IPS-18c (cell line): ENCODE results near the gene CTNNA2.
"Not testable (repeated sequence)": the region's sequence is repeated elsewhere in the genome, so short reads cannot be mapped to it uniquely, and the experiment has no call there.

Experiments
- H3K4me3 ChIP-seq: 2 replicates; pipeline ENCODE4 v1.7.0; 2013; ENCODE audit warnings: low read depth, mild to moderate bottlenecking, low read length, moderate library complexity; ENCODE audit not compliant: insufficient read depth
- H3K9me3 ChIP-seq: one replicate; pipeline ENCODE4 v1.6.1; 2013; ENCODE audit warnings: mild to moderate bottlenecking, low read length, moderate library complexity; ENCODE audit not compliant: control insufficient read depth, insufficient read depth

The CTNNA2 gene

DNA sequence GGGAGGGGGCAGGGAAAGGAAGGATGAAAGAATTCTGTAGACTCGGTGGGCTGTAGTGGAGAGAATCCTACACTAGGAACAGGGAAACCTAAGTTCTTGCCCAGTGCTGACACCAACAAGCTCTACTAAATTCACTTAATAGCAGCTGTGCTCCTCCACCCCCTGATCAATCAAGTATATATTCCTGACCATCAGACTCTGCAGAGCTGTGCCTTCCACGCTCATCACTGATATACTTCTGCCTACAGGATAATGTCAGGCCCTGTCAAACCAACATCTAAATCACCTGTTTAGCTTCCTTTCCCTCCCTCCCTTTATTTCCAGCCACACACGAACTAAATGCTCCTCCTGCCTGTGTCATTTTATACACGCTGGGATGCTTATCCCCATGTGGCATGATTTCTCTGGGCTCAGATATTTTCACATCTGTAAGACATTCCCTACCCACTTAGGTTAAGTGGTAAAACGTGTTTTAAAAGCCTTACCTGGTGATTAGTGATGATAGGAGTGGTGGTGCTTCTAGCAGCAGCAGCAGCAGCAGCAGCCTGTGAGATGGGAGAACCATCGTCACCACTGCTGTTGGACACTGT is 489.8 kb downstream of the CTNNA2 start:
- Histone ChIP-seq H3K9me3 (no peaks in the 10 kb centered on the region), H3K4me3 (no peak overlapping the region)

DNA sequence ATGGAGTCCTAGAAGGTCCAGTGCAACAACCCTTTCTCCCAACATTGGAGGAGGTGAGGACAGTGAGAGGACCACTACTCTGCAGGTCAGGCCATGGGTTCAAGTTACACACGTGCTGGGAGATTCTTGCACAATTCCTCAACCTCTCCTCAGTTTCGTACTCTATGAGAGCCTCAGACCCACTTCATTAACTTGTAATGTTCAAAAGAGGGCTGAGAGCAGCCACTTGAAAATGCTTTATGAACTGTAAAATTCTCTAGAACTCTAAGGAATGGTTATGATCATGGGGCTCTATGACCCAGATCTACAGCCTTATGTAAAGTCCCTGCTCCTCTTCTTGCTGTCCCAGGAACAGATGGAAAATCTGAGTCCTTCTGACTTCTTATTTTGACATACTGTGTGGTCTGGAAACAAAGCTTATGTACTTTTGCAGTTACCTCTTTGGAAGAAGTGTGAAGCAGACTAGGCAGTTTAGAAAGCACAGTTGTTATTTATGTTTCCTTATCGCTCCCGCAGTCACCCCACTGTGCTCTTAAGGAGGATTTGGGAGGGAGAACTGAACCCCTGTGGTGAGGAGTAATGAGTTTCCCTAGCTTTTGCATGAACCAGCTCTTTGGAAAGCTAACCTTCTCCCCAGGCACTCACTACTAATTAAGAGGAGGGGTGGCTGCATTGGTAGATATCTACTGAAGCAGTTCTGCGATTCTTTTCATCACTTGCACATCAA is 495.1 kb downstream of the CTNNA2 start:
- Histone ChIP-seq H3K9me3 (no peaks in the 10 kb centered on the region), H3K4me3 (no peak overlapping the region)

DNA sequence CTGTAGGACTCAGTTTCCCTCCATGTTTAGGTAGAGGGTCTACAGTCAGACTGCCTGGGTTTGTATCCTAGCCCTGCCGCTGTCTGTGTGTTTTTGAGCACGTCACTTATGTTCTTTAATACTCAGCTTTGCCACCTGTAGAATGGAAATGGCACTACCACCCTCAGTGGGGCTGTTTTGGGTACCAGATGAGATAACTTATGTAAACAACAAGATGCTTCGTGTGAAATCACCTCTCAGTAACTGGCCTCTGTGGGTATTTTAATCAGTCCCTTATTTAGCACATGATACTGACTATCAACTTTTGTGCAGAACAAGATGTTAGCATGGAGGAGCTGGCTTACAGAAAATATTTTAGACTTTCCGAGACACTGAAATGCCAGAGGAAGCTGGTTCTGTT is 495.7 kb downstream of the CTNNA2 start:
- Histone ChIP-seq H3K9me3 (no peaks in the 10 kb centered on the region), H3K4me3 (no peak overlapping the region)

DNA sequence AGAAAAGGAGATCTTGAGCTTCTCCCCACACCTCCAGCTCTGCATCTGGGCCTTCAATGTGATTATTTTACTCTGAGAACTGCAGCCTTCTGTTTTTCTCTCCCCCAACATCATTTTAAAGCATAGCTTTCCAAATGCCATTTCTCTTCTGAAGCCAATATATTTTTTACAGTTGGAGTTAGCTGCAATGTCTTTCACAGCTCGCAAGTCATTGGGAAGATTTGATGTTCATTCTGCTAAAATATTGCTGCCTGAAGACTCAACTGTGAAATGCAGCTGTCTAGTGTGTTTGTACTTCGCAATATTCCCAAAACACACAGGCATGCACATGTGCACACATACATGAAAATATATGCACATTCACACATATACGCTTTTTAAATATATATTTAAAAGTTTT is 496.4 kb downstream of the CTNNA2 start:
- Histone ChIP-seq H3K9me3 (no peaks in the 10 kb centered on the region), H3K4me3 (no peak overlapping the region)

DNA sequence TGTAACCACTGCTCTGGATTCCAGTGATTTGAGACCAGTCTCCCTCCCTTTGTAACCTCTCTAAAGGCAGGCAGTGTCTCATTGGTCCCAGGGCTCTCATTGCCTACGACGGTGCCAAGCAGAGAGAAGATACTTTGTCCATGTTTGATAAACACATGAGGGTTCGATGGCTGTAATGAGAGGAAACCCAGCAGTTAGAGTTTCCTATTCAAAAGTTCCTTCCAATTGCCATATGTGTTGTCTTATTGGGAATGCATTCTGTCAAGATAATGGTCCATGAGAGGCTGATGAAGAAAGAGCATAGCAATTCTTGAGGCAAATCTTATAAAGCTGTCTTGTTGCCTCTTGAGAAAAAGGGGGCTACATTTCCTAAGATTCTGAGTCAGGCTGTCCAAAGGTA is 499.2 kb downstream of the CTNNA2 start:
- no peak overlapping the region for H3K4me3 ChIP-seq
- no peaks in the 10 kb centered on the region for H3K9me3 ChIP-seq

DNA sequence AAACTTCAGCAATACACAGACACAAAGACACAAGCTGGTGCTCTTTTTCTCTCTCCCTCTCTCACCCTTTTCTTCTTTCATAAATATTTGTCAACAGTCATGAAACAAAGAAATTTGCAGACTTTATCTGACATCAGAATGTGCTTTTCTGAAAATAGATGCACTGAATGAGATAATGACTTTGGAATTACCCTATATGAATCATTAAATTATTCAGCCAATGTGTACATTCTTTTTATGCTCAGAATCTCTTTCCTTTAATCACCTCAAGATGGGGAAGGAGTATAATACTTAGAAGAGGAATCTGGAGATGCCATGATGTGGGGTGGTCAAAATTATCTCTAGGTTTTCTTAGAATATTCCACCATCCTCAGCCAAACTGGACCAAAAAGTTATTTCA is 501.8 kb downstream of the CTNNA2 start:
- H3K4me3 ChIP-seq, result no peak overlapping the region
- H3K9me3 ChIP-seq, result no peaks in the 10 kb centered on the region

DNA sequence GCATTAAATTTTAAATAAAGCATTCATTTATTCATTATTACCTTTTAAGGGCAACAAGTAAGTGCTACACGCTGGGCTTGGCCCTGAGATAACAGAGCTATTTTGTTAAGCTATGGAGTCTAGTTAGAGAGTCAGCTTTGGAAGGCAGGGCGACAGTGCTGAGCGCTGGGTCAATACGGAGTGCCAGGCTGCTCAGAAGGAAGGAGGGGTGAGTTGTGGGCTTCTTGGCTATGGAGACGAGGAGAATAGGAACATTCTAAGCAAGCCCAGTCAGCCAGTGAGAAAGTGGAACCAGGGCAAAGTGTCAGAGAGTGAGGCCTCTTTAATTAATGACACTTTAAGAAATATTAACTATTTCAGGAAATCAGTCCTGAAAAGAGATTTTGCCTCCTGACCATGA is 503.3 kb downstream of the CTNNA2 start:
- Histone ChIP-seq H3K9me3 (no peaks in the 10 kb centered on the region), H3K4me3 (no peak overlapping the region)

DNA sequence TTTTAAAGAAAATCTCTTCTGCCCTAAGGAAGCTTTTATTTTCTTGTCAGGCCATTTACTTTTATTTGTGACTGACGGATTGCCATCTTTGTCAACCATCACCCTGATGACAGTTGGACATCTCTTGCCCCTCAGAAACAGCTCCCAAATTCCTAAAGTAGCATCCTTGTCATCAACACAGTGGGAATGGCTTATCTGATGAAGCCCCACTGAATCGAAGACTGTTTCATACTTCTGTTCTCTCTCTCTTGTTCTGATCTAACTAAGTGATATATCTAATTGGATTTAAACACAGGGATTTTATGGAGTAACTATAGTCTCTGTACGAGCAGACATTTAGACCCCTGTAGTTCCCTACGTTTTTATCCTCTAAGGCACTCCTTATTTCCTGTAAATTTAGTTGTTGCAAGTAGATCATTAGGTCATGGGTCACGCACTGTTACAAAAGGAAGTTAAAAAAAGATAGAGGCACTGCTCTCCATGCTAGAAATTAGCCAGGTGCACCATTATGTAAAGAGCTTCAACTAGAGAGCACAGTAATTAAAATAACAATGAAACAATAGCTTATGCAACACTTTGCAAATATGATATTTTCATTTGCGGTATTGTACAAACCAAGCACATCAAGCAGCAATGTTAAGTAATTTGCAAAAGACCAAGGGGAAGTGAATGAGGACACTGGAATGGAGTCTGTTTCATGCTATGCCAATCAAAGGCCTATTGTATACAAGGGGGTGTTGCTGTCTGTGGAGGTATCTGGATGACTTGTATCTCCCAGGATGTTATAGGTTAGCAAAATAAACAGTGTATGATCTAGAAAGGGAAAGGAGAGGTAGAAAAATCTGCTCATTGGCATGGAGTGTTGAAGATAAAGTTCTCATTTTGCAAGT is 507.0 kb downstream of the CTNNA2 start:
- Histone ChIP-seq H3K9me3 (no peaks in the 10 kb centered on the region), H3K4me3 (no peak overlapping the region)

DNA sequence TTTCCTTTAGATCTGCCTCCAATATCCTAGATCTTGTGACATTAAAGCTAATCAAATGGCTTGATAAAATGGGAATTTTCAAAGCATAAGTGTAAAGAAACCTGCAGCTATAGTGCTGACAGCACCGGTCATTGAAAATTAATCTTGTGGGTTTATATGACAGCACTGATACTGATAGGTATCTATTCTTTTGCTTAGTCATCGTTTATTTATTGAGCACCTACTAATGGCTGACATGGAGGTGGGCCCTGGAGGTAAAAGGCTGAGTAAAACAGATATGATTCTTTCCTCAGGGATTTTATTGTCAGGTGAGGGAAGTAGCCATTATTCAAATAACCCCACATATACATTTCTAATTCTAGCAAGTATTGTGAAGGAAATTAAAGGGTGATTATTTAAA is 509.2 kb downstream of the CTNNA2 start:
- no peaks in the 10 kb centered on the region for H3K9me3 ChIP-seq
- H3K4me3 ChIP-seq, result no peak overlapping the region

DNA sequence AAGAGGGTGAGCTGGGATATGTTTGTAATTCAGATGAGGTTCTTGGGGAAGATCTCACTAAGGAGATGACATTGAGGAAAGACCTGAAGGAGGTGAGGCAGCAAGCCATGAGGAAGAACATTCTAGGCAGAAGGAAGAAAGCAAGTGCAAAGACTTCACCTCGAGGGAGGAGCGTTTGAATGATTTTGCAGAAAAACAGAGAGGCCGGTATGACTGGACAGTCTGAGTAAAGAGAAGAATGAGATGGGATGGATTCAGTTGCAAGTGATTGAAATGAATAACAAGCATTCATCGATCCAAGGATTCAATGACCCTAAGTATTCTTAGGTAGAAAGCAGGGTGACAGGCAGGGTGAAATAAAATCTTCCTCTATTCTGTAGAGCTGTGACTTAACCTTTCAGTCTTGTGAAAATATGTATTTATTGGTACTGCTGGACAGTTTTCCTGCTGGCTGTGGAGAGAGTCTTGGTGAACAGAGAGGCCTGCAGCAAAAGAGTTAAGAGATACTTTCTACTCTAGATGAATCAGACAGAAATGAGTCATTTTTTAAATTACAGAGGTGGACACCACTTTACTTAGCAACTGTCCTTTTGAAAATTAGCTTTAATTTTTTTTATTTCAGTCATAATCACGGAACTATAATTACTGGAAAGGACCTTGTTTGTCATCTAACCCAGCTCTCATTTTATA is 513.3 kb downstream of the CTNNA2 start:
- H3K9me3 ChIP-seq, result no peaks in the 10 kb centered on the region

DNA sequence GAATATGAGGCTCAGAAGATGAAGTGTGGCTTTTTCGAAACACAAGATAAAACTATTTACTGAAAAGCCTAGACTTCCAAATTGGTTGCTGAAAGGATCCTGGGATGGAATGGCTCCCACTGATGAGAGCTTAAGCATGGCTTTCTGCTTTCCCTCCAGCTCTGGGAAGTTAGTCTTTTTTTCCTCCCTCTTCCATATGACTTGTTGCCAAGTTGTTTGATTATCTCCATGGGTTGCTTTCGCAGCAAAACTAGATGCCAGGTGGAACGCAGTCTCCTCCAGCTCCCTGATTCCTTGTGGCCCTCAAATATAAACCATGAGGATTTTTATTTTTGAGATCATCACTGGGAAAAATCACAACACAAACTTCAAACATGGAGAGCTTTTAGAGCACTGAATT is 515.2 kb downstream of the CTNNA2 start:
- Histone ChIP-seq H3K9me3 (no peaks in the 10 kb centered on the region), H3K4me3 (no peak overlapping the region)

More for the DNA sequence above, 513.3 kb downstream of the CTNNA2 start:
- H3K4me3 ChIP-seq, result no peak overlapping the region

DNA sequence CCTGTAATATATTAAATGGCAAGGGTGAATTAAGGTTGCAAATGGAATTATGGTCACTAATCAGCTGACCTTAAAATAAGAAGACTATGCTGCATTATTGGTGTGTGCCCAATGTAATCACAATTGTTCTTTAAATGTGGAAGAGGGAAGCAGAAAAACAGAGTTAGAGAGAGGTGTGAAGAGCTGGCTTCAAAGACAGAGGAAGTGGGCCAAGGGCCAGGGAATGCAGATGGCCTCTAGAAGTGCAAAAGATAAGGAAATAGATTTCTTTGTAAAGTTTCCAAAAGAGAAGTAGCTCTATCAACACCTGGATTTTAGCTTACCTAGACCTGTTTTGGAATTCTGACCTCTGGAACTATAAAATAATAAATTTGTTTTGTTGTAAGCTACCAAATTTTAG is 515.7 kb downstream of the CTNNA2 start:
- Histone ChIP-seq H3K9me3 (no peaks in the 10 kb centered on the region), H3K4me3 (no peak overlapping the region)

DNA sequence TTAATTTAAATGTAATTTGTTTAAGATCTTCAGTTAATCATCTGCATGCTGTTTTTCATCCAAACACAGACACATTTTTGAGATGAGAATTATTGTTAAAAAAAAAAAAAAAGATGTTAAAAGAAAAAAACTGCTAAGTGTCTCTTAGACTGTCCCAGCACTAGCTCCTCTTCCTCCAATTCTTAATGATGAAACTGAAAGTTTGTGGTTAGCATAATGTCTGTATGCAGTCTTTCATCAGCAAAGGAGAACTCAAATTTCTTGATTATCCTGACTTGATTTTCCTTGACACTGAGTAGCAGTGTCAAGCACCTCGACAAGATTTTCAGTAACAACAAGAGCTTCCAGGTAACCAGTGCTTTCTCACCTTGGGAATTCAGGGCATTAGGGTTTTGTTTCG is 517.3 kb downstream of the CTNNA2 start:
- Histone ChIP-seq H3K9me3 (no peaks in the 10 kb centered on the region), H3K4me3 (no peak overlapping the region)

DNA sequence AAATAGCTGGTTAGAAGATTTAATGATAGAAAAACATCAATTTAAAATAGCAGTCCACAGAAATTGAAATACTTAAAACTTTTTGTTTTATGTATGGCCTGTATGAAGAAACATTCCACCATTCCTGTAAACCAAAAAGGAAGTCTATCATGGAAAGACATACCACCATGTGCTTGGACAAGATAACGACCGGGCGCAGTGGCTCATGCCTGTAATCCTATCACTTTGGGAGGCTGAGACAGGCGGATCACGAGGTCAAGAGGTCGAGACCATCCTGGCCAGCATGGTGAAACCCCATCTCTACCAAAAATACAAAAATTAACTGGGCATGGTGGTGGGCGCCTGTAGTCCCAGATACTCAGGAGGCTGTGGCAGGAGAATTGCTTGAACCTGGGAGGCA is 519.8 kb downstream of the CTNNA2 start:
- H3K4me3 ChIP-seq, result not testable (repeated sequence)

DNA sequence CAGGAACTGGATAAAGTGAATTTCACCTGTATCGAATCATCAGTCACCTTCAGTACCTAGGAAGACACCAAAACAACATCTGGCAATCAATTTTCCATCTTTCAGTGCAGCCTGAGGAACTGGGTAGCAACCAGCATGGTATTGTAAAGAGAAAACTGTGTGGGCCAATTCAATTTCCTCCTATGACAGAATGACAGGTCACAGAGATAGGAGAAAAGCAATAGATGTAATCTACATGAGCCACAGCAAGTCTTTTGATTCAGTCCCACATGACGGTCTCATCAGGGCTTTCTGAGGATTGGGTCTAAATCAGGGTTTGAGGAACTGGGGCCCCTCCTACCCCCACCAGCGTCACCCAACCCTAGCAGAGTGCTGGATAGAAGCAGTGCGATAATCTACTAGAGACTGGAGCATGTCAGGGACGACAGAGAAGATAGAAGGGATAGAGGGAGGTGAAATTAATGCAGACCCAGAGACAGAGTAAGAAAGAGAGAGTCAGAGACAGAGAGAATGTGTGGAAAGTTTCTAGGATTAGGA is 523.0 kb downstream of the CTNNA2 start:
- H3K9me3 ChIP-seq, result no peaks in the 10 kb centered on the region

More for the DNA sequence above, 519.8 kb downstream of the CTNNA2 start:
- H3K9me3 ChIP-seq, result not testable (repeated sequence)

DNA sequence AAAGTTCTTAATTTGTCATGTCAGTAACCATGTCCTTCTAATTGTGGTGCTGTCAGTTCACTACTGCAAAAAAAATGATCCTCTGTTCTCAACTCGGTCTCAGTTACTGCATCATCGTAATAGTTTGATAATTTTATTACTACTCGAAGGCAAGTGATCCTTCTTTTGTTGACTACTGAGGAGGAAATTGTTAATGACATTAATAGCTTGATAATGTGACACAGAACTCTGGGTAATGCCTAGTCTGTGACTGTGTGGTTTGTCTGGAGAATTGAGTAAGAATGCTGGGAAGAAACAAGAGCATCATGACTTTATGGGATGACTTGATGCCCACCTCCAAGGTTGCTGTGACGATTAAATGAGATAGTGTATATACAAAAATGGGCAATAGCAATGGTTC is 524.5 kb downstream of the CTNNA2 start:
- Histone ChIP-seq H3K4me3 (no peak overlapping the region), H3K9me3 (no peaks in the 10 kb centered on the region)

More for the DNA sequence above, 523.0 kb downstream of the CTNNA2 start:
- no peak overlapping the region for H3K4me3 ChIP-seq

DNA sequence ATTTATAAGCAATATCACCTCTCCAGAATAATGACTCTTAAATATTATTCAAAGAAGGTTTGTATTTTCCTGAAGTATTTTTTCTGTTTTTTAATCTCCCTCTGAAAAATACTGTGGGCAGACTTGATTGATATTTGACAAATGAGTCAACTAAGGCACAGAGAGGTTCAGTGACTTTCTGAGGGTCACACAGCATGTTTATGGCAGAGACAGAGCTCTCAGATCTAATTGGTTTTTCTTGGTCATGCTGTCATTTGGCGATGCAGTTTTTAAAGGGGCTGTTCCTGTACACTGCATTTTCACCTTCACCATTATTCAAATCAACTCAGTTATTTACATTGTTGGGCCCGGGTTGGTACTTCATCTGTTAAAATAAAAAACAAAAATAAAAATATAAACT is 527.4 kb downstream of the CTNNA2 start:
- no peaks in the 10 kb centered on the region for H3K9me3 ChIP-seq

More for the DNA sequence above, 527.4 kb downstream of the CTNNA2 start:
- no peak overlapping the region for H3K4me3 ChIP-seq
